Endodermal cell (in vitro differentiated cells): ENCODE data around the gene WHRN. TPM values are rescaled to one million over a fixed set of nuclear protein-coding genes. Genes with fewer than 3 reads are reported as not detected.

ENCODE experiments used
- DNase-seq: peaks from one replicate; pipeline ENCODE4 v3.0.0-alpha.2; 2017
- H3K27ac ChIP-seq: 2 replicates; pipeline ENCODE4 v1.5.1; 2013; ENCODE audit warnings: mild to moderate bottlenecking, low read depth, low read length, moderate library complexity
- H3K27me3 ChIP-seq: 2 replicates; pipeline ENCODE4 v1.6.1; 2013; ENCODE audit warnings: mild to moderate bottlenecking, low read length, moderate library complexity; ENCODE audit not compliant: insufficient read depth, control insufficient read depth, poor library complexity, severe bottlenecking
- H3K36me3 ChIP-seq: 2 replicates; pipeline ENCODE4 v1.7.0; 2013; ENCODE audit warnings: mild to moderate bottlenecking, low read length, moderate library complexity; ENCODE audit not compliant: control insufficient read depth, insufficient read depth
- H3K4me1 ChIP-seq: one replicate; pipeline ENCODE4 v1.7.0; 2013; ENCODE audit warnings: low read length; ENCODE audit not compliant: control insufficient read depth, insufficient read depth
- H3K4me3 ChIP-seq: 2 replicates; pipeline ENCODE4 v1.5.1; 2013; ENCODE audit warnings: mild to moderate bottlenecking, low read length, moderate library complexity
- H3K9ac ChIP-seq: 2 replicates; pipeline ENCODE4 v1.6.1; 2013; ENCODE audit warnings: mild to moderate bottlenecking, low read length, moderate library complexity; ENCODE audit not compliant: poor library complexity, severe bottlenecking; ENCODE audit errors: extremely low read depth
- H3K9me3 ChIP-seq: 2 replicates; pipeline ENCODE4 v1.6.1; 2013; ENCODE audit warnings: mild to moderate bottlenecking, low read length, moderate library complexity; ENCODE audit not compliant: control insufficient read depth
- H3K27ac Mint-ChIP-seq: 2 replicates; pipeline ENCODE4 v1.8.0; 2020; ENCODE audit warnings: mixed read lengths
- H3K27me3 Mint-ChIP-seq: 2 replicates; pipeline ENCODE4 v1.8.0; 2021; ENCODE audit warnings: mild to moderate bottlenecking, mixed read lengths; ENCODE audit not compliant: insufficient read depth
- H3K36me3 Mint-ChIP-seq: 2 replicates; pipeline ENCODE4 v1.8.0; 2020; ENCODE audit warnings: low read depth, mixed read lengths
- H3K4me1 Mint-ChIP-seq: 2 replicates; pipeline ENCODE4 v1.8.0; 2020; ENCODE audit warnings: mixed read lengths
- H3K4me3 Mint-ChIP-seq: 2 replicates; pipeline ENCODE4 v1.8.0; 2020; ENCODE audit warnings: mild to moderate bottlenecking, moderate library complexity, mixed read lengths
- H3K9me3 Mint-ChIP-seq: 2 replicates; pipeline ENCODE4 v1.8.0; 2020; ENCODE audit warnings: mild to moderate bottlenecking, mixed read lengths
- CTCF ChIP-seq: fragments of 200-600 bp; sonication (generic); conservative IDR thresholded peaks from 2 replicates; pipeline ENCODE4 v1.5.0; 2021; ENCODE audit warnings: antibody characterized with exemption, mild to moderate bottlenecking
- WGBS, 2 experiments: methylation state at CpG; one replicate each; pipeline versions ENCODE4 v1.1.5 to v1.1.7; 2013; ENCODE audit warnings: missing lambda C conversion rate in 2 of 2, mixed read lengths in 1 of 2; ENCODE audit not compliant: insufficient coverage in 1 of 2, insufficient read length in 1 of 2; 5-methylcytosine and 5-hydroxymethylcytosine counted together
- total RNA-seq, 2 donors: library from RNA; stranded (reverse); fragmentation: NEBNext Ultra II Directional in 1 of 2; extraction: Animal tissue kit (Norgen Biotek cat#: 25700) in 1 of 2; gene quantifications; 2 replicates in 1 of 2; 3 replicates in 1 of 2; pipeline ENCODE4 v1.2.1, GENCODE V29; 2021

Gene WHRN
- total RNA-seq, 2 donors from 2014 or later = 7.0 to 12.8 TPM

DNA sequence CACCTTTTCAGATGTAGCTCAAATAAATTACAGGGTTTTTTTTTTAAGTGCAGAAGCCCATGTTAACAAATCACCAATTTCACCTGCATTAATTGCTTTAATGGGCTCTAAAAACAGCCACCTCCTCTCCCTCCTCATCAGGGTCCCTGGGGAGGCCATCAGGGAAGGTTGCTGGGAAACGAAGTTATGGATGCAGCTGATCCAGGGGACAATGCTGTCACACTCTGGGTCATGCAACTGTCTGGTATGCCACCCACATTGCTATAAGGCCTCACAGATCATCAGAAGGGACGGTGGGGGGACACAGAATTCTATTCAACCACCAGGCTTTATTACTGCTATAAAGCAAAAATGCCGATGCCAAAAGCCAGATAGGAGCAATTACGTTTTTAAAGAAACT is 9.3 kb downstream of the WHRN start:
- DNase-seq = no peak
- H3K9me3 Mint-ChIP-seq = no peaks in the 10 kb centered on the region
- H3K36me3 Mint-ChIP-seq = no peaks in the 10 kb centered on the region
- peaks cover 2% of the 10 kb centered on the region for H3K27me3 Mint-ChIP-seq
- 89 to 90% methylated on average over 2 to 4 of the region's 4 CpGs for WGBS, 2 experiments
- Histone ChIP-seq H3K27ac (no peak overlapping the region), H3K27me3 (no peaks in the 10 kb centered on the region), H3K4me1 (peaks cover 2% of the 10 kb centered on the region), H3K9me3 (no peaks in the 10 kb centered on the region), H3K4me3 (no peak overlapping the region), H3K9ac (no peak overlapping the region), H3K36me3 (no peaks in the 10 kb centered on the region)
- TF ChIP-seq CTCF = no peak
- no peak overlapping the region for H3K4me3 Mint-ChIP-seq
- peaks cover 19% of the 10 kb centered on the region for H3K4me1 Mint-ChIP-seq
- no peak overlapping the region for H3K27ac Mint-ChIP-seq

DNA sequence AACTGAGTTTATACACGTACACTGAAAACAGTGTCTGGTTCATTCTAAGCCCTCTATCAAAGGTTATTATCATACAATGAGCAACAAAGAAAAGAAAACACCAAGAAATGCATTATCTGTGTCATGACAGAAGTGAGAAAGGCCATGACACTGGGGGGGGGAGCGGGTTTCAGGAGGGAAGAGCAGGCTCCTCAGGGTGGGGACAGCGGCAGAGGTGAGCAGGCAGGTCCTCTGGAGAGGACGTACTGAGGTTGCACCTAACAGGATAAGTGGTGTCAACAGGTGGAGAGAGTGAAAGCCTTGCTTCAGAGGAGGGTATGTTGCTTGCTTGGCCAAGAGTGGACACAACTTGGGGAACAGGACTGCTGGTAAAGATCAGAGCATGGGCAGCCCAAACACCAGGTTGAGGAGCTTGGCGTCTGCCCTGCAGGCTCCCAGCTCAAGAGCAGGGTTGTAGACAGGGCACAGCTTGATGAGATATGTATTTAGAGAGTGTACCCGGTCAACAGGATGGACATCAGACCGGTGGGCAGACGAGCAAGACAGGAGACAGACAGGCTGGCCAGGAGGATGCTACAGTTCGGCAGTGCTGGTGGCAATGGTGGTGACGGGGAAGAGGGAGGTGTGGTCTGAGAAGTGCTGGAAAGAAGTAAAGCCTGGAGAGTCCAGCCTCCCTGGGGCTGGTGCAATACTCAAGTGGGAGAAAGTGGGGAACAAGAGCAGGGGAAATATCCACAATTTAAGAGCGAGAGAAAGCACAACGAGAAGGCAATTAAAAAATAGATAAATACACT is 10.3 kb downstream of the WHRN start:
- Histone ChIP-seq H3K27ac (no peak overlapping the region), H3K36me3 (no peaks in the 10 kb centered on the region), H3K27me3 (no peaks in the 10 kb centered on the region), H3K9ac (no peak overlapping the region), H3K4me3 (no peak overlapping the region), H3K9me3 (no peaks in the 10 kb centered on the region), H3K4me1 (peaks cover 2% of the 10 kb centered on the region)
- peaks cover 19% of the 10 kb centered on the region for H3K4me1 Mint-ChIP-seq
- no peaks in the 10 kb centered on the region for H3K9me3 Mint-ChIP-seq
- DNase-seq = no peak
- H3K27ac Mint-ChIP-seq = no peak overlapping the region
- no peak overlapping the region for H3K4me3 Mint-ChIP-seq
- TF ChIP-seq CTCF = no peak
- no peaks in the 10 kb centered on the region for H3K36me3 Mint-ChIP-seq
- no peaks in the 10 kb centered on the region for H3K27me3 Mint-ChIP-seq
- 81 to 82% methylated on average over 6 to 12 of the region's 12 CpGs for WGBS, 2 experiments

DNA sequence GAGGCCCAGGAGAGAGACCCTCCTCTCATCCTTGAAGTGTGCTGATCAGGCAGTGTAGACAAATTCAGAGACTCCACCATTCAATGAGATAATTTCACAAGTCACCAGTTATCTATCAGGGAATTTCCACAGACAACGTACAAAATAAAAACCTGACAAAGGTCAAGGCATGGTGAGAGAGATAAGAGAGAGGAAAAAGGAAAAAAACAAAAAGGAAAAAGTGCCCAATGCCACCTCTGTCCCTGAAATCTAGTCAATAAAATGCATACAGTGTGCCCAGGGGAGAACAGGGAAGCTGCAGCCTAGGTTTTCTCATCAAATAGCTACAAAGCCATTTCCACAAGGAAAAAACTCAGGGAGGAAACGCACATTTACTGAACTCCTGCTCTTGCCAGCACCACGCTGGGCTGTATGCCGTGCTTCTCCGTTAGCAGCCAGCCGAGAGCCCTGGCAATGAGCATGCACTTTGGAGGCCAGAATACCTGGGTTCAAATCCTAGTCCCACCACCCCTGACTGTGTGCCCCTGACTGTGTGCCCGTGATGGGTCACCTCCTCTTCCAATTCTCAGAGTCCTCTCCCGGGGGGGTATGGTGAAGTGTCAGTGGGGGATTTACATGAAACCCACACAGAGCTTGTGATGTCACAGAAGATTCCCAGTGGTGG is 11.6 kb downstream of the WHRN start:
- Mint-ChIP-seq H3K36me3 (no peaks in the 10 kb centered on the region), H3K27me3 (no peaks in the 10 kb centered on the region), H3K9me3 (no peaks in the 10 kb centered on the region), H3K27ac (no peak overlapping the region), H3K4me1 (peaks cover 8% of the 10 kb centered on the region), H3K4me3 (no peak overlapping the region)
- no peak for DNase-seq
- TF ChIP-seq CTCF = no peak
- Histone ChIP-seq H3K27me3 (no peaks in the 10 kb centered on the region), H3K4me1 (no peaks in the 10 kb centered on the region), H3K4me3 (no peak overlapping the region), H3K9me3 (no peaks in the 10 kb centered on the region), H3K9ac (no peak overlapping the region), H3K36me3 (no peaks in the 10 kb centered on the region), H3K27ac (no peak overlapping the region)
- 90 to 92% methylated on average over 4 to 8 of the region's 8 CpGs for WGBS, 2 experiments
